Measurements from ENCODE around the gene SEBOX.

The SEBOX gene

DNA sequence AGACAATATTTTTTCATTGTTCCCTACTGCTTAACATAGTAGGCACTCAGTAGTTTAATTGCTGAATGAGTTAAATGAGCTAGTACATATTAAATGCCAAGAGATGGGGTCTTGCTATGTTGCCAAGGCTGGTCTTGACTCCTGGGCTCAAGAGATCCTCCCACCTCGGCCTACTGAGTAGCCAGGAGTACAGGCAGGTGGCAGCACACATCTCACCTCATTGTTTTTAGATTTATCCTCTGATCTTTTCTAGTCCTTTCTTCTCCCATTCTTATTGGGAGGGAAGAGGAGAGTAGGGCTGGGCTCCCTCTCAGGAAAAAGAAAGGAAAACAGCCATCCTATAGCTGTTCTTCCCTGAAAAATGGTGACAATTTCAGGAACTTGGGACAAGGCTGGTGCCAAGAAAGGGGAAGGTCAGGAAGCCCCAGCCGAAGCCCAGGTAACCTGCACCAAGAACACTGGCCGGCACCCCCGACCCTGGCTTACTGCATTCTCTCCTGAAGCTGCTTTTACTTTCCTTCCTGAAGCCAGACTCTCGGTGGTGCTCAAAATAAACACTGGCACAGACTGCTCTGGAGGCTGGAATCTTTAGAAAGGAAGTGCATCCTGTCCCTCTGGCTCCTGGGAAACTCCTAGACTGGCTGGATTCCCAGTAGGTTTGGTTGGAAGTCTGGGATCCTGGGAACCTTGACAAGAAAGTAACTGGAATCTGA lies 26.8 kb downstream of the SEBOX start:
- no peak for DNase-seq

DNA sequence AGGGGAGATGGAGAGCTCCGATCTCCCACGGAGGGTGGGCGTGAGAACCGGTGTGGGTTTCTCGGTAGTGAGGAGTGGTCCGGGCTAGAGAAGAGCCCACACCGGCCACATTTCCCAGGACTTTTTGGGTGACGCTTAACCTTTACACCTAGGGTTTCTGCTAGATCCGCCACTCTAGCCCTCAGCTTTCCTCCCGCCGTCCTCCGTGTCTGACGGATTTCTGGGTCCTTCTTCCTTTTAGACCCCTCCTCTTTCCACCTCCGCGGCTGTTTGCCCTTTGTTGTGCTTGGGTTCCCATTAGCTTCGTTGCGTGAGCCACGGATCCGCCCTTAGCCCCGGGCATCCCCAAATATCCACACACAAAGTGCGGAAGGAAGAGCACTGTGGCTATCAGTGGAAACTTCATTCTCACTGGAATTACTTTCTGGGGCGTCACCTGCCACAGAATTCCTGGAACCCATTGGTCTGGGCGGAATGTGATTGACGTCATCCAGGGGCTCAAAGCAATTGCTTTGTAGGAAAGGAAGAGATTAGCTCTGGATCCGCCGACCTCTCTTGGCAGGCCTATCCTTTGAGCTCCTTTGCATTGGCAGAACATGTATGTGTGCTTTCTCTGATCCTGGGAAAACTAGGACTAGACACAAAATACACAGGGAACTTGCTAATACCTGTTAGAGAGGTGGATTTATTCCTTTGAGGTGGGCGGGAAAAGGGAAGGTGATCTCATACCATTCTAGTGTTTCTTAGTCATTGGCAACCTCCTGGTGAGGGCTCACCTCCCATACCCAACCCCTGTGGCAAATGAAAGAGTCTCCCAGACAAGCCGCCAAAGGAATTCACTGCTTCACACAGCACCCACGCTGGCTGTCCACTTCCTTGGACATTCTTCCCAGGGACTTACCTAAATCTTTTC lies 28.8 kb downstream of the SEBOX start:
- DNase-seq = peak; percentile 29

DNA sequence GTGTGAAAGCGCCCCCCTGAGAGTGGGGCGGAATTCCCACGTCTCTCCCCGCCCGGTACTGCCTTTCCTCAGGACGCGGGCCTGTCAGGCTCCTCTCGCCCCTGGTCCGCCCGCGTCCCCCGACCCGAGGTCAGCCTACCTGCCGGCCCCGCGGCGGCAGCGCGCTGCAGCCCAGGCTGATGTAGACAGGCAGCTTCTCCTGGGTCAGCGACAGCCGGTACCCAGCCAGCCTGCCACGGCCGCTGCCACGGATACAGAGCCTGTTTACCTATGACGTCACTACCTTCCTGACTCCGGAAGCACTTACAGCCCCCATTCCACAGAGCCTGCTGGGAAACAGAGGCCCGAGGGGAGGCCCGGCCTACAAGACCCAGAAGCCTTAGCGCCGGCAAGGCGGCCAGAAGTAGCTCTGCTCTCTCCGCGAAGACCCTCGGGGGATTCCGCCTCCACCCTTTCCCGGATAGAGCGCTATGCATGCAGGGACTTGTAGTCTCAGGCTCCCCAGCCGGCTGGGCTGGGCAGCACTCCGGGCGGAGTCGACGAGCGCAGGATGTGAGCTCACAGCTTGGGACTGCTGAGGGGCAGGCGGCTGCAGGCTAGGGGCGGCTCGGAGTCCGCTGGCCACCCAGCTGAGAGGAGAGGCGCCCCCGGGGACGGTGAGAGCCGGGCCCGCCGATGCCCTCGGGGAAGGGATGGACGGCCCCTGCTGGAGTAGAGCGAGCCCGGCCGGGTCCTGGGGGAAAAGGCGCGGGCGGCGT lies 29.6 kb downstream of the SEBOX start, which contains the start of the genes IFT20 and TNFAIP1:
Gene IFT20 (minus strand): TSS at position 272 of the 758 bp plus-strand sequence. CDS start 3,487 bp downstream, outside the sequence.
Gene TNFAIP1 (plus strand): TSS at position 561 of the 758 bp plus-strand sequence. CDS start 3,761 bp downstream, outside the sequence.
- DNase-seq = peak; percentile 98

DNA sequence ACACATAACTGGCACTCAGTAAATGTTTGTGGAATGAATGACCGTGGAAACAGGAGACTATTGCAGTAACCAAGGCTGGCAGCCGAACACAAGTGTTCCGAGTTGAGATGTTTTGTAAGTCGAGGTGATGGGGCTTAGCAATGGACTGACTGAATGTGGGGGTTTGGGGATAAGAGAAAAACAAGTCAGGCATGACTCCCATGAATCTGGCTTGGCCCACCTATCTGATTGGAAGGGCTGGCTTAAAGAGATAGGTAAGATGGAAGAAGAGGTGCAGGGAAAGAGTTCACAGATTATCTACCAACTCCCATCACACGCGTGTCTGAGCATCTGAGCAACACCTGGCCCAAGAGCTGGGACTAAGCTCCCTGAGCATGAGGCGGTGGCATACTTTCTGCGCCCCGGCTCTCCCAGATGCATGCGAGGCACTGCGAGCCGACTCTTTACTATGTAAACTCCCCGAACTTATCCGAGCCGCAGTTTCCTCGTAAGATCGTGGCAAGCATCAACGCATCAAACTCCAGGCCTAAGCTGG lies 30.3 kb downstream of the SEBOX start:
- no peak for DNase-seq

DNA sequence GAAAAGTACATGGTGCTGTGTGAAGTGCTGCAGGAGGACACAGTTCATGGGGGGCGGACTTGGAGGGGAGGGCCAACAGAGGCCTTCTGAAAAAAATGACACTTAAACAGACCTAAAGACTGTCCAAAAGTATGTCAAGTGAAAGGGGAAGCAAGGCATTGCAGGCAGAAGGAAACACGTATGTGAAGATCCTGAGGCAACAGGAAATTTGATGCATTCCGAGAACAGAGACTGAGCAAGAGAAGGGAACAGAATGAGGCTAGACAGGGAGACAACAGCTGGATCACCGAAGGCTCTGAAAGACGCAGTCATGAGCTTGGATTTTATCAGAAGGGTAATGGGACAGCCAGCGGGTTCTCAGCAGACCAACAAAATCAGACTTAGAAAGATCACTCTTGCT lies 30.8 kb downstream of the SEBOX start:
- no peak for DNase-seq

DNA sequence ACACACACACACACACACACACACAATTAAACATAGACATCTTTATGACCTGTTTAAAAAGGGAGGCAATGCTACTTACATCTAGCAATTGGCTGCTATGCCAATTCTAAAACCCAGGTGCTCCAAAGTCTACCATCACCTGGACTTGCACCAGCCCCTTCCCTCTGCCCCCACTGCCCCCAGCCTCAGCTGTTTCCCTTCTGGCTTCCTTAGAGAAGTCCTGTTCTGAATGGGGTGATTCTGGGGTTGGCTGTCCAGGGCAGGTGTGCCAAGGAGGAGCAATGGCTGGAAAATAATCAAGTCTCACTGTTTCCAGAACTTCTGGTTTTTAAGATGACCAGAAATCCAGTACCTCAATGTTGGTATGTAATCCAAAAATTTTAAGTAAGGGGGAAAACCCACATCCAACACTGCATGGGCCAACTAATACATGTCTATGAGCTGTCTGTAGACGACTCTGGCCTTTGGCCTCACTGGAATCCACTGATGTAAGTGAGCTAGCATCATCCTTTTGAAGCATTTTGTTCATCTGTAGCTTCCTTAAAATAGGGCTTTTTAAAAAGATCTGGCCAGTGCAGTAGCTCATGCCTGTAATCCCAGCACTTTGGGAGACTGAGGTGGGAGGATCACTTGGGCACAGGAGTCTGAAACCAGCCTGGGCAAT lies 31.8 kb downstream of the SEBOX start:
- no peak for DNase-seq

DNA sequence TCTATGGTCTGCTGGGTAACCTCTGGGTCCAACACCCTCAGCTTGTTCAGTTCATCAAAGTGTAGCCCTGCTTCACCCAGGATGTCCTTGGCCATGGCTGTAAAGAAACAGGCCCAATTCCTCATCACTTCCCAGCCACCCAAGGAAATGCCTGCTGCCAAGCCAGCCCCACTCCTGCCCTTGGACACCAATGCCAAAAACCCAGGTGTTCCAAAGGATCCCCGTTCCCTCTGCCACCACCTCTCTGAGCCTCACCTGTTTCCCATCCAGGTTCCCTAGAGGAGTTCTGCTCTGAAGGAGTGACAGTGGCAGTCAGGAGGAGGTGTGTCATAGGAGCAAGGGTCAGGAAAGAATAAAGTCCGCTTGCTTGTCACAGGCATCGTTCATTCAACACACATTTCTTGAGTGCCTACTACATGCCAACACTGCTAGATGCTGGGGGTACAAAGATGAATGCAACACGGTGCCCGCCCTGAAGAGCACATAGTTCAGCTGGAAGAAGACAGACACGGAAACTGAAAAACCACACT lies 33.0 kb downstream of the SEBOX start:
- no peak for DNase-seq

DNA sequence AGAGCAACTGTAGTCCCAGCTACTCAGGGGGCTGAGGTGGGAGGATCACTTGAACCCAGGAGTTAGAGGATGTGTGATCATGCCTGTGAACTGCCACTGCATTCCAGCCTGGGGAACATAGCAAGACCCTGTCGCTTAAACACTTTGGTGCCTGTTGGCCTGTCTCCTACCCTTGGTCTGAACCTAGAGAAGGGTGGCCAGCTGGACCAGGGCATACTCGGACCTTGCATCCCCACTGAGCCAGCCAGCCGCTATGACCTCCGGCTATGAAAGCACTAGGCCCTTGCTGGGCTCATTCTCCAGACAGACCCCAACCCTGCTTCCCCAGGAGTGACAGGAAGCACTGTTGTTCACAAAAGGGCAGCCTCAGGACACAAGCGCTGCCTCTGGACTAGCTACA lies 34.3 kb downstream of the SEBOX start:
- DNase-seq = no peak

DNA sequence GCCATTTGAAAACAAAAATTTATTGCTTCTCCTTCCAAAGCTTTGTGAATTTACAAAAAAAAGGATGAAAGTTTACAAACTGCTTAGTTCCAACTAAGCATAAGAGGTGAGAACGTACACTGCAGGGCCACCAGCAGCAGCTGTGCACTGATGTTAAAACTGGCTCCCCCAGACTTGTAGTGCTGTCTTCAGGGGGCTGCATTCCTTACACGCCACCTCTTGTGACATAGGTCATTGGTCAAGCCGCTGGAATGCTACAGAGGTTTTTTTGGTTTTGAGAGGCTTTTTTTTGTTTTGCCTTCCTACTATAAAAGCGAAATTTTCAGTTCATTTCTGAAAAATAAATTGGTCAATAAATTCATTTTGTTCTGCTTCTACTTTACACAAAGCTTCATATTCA lies 36.7 kb downstream of the SEBOX start:
- no peak for DNase-seq

DNA sequence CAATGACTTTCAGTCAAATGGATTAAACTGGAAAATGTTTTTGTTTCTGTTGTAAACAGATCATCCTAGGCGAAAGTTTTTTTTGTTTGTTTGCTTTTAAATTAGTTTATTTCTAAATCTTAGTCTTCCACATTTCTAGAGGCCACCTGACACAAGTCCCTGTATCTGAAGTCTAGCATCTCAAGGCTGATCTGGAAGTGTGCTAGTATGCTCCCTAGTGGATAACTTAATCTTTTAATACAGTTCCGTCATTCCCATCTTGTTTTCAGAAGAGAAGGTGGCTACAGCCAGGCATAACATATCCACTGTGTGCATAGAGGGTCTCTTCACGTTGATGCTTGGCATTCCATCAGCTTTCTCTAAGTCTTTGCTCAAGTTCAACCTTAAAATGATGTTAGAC lies 37.3 kb downstream of the SEBOX start:
- no peak for DNase-seq

DNA sequence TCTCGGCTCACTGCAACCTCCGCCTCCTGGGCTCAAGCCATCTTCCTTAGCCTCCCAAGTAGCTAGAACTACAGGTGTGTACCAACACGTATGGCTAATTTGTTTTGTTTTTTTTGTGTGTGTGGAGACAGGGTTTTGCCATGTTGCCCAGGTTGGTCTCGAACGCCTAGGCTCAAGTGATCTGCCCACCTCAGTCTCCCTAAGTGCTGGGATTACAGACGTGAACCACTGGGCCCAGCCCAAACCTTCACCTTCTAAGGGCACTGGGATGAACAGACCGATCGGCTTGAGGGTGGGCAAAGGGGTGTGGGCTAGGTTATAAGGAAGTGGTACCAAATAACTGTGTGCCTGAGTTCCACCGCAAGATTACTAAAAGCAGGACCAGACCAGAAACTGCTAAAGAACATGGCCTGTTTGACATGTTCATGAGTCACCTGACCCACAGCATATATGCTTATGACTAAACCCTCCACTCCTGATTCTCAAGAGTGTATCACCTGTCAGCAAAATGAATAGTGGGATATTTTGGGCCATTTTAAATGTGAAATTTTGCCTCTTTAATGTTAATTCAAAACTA lies 37.9 kb downstream of the SEBOX start:
- peak; percentile 3 for DNase-seq

DNA sequence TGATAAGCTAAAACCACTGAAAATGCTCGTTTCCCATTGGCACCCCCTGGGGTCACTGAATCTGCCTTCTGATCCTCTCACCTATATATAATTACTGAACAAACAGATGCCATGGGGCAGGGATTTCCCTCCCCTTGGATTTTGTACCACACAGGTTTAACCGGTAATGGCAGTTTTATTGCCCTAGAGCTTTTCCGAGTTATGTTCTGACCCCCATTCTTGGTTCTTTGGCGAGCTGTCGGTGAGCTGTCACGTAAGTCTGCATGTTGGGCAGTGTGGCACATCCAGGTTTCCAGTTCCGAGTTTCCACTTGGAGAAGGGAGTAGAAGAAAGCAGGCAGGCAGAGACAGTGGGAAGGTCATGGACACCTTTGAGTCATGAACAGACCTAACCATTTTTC lies 38.9 kb downstream of the SEBOX start:
- DNase-seq = no peak

DNA sequence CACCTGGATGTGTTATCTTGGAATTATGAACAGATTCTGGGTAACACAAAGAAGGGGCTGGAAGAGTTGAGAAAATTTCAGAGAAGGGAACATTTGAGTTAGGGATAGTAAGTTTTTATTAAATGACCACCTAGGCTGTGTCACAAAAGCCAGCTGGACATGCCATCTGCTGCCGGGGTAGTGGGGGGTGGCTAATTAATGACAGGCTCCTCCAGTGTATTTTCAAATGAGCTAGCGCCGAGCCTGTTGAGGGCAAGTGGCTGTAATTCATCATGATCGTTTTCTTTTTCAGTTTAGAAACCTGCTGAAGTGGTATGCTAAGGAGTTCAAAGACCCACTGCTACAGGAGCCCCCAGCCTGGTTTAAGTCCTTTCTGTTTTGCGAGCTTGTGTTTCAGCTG lies 39.8 kb downstream of the SEBOX start:
- no peak for DNase-seq

DNA sequence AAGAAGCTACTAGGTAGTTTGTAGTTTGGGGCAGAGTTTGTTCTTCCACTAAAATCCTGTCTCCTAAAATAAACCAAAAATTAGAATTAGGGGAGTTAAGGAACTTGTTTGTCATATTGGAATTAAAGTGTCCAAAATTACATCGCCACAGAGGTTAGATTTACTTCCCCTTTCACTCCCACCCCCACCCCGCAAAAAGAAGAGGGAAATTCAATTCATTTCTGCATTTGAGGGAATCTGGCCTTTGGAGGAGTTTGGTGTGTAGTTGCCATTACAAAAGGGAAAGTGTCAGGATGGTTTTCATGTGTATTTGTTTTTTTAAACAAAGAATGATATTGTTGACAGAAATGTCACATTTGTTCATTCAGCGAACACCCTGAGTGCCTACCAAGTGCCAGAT lies 40.2 kb downstream of the SEBOX start:
- no peak for DNase-seq

DNA sequence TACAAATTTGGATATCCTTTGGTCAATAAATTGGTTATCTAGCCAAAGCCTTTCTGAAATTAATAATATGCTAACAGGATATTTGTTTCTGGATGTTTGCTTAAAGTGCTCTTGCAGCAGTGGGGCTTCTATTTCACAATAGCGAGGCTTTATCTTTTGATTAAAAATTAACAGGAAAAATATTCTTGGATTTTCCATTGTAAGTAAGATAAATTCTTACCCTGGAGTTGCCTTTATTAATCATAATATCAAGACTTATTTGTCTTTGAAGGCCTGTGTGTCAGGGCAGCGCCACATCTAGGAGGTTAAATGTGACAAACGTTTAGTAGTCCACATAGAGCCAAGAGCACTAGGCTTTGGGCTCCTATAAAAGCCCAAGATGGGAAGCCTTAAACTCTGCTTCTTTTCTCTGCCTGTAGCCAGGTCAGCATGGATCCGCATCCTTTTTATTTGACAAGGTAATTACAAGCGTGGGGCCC lies 40.7 kb downstream of the SEBOX start:
- no peak for DNase-seq

DNA sequence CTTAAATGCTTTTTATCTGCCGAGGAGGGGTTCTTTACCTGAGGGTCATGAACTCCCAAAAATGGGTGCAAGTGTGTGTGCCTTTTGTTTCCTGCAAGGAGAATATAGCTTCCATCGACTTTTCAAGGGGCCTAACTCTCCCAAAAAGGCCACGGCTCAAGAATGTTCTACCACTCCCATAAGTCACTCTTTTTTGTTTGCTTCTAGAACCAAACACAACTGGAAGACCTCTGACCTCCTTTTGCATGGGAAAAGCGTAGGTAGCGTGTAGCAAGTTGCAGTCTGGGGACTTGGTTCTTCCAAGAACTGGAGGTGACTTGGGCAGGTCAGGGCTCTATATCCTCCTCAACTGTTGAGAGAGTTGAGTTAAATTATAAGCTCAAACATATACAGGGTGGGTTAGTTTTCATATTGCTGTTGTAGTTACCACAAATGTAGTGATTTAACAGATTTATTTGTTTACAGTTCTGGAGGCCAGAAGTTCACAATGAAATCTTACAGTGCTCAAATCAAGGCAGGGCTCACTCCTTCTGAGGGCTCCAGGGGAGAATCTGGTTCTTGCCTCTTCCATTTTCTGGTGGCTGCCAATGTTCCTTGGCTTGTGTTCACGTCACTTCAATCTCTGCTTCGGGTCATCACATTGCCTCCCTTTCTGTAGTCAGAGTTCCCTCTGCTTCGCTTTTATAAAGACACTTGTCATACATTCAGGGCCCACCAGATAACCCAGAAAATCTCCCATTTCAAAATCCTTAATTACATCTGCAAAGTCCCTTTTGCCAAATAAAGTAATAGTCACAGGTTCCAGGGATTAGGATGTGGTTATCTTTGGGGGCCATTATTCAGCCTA lies 44.6 kb downstream of the SEBOX start:
- no peak for DNase-seq

DNA sequence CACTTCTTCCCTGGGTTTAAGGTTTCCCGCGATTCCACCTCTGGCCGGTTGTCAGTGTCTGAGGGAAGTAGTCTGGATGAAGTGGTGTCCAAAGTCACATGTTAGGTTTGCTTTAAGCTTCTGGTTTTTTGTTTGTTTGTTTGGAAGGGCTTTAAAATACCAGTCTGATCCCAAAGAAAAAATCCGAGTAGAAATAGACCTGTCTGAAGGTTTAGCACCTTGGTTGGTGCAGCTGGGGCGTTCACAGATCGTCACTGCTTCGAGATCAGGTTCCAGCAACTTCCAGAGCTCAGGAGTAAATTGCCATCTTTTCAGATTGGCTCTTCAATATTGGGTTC lies 45.4 kb downstream of the SEBOX start:
- DNase-seq = no peak

DNA sequence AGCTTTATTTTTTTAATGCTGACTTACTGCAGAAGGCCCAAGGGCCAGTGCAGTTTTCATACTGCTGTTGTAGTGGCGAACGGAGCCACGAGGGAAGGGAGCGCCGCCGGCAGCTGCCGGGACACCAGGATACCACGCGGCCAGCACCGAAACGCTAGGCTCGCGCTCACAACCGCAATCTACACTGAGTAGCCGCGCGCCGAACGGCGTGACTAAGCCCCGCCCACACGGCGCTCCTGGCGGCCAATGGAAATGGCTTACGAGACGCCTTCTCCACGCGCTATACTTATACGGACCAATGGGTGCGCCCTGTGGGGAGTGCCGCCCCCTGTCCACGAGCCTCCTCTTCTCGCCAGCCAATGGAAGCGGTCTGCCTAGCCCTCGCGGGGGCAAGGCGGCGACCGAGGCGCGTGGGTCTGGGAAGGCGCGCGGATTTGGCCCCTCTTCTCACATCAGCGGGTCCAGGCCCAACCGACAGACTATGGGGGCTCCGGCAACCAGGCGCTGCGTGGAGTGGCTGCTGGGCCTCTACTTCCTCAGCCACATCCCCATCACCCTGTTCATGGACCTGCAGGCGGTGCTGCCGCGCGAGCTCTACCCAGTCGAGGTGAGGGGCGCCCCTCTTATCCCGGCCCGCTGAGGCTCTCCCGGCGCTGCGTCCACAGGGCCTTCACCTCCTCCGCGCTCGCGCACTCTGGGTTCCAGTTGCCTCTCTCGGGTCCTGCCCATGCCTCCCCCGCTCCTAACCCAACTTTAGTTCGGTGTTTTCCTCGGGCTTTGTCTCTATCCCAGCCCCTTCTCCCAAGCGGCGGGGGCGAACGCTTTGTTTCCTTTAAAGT lies 46.0 kb downstream of the SEBOX start, which contains the start of gene TMEM97:
Gene TMEM97 (plus strand): TSS at position 442 of the 839 bp plus-strand sequence. CDS start 40 bp downstream, at position 482.
- DNase-seq = peak; percentile 97

DNA sequence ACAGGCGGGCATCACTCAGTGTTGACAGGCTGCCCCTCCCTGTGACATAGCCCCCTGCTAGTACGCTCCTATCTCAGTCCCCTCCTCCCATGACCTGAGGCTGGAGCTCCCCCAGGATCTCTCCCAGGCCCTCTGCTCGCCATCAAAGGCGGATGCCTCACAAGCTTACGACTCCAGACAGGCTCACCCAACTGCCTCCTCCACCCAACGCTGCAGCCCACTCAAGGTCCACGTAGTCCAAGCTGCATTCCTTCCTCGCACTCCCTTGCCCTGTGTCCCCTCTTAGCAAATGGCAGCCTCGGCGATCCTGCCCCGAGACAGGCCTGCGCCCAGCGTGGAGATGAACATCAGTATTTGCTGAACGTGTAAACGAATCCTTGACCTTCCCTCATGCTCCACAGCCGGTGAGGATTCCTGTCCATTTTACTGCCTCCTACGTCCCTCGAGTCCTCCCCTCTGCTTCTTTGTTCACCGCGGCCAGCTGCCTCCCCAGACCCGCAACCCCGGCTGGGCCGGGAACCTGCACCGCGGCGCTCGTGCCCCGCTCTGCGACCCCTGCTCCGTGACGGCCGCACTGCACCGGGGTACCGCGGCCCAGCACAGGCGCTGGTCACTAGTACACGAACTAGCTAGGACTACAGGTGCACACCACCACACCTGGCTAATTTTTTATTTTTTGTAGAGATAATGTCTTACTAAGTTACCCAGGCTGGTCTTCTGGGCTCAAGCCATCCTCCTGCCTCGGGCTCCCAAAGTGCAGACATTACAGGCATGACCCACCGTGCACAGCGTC lies 46.8 kb downstream of the SEBOX start:
- no peak for DNase-seq
